Activated CD4-positive, CD25-positive, alpha-beta regulatory T cell treated with anti-CD3 and anti-CD28 coated beads, Interleukin-2, amount 50 U/mL, for 72 hours (primary cell): ENCODE results near the gene ZW10.
"Not testable (repeated sequence)": the region's sequence is repeated elsewhere in the genome, so short reads cannot be mapped to it uniquely, and the experiment has no call there.

Source experiments
- DNase-seq: peaks from one replicate; pipeline ENCODE4 v3.0.0; 2021

The ZW10 gene

GRCh38 chr11:113773416-113774173 is at the start of gene ZW10:
Gene ZW10, minus strand, starts transcription at chr11:113773692. Its CDS starts 26 bp downstream, at chr11:113773666.
- peak; percentile 91 for DNase-seq

GRCh38 chr11:113818426-113818825 is 44.9 kb upstream of the ZW10 start:
- no peak for DNase-seq

DNA sequence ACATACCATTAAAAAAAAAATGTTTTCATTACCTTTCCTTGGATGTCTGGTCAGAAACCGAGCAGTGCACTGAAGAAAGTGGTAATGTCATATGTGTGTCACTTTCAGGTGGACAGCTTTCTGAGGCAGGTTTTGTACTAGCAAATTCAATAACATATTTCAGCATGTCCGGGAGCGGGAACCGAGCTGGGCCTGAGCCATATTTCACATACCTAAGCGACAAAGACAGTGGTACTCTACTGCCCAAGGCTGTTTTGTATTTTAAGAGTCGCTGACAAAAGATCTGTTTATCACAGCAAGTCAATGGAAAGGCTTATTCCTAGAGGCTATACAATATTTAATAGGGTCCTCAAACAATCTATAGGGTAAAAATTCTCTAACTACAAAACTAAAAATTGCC is 44.1 kb upstream of the ZW10 start:
- no peak for DNase-seq

GRCh38 chr11:113817162-113817561 is 43.7 kb upstream of the ZW10 start:
- DNase-seq: no peak

DNA sequence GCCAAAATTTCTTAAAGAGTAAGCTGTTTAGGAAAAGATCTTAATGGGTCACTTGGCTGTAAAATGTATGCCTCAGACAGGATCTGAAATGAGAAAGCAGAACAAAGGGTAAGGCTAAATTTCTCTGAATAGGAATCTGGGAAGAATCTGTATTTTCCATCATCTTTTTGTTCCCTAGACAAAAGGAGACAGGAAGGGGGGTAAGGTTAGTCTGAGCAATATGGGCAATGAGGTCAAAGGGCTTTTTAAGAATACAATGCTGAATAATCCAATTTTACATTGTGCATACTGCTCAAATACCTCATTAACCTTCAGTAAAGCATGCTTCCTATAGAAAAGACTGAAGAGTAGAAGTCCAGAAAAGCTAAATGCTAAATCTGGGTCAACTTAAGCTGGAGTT is 40.7 kb upstream of the ZW10 start:
- DNase-seq: no peak

DNA sequence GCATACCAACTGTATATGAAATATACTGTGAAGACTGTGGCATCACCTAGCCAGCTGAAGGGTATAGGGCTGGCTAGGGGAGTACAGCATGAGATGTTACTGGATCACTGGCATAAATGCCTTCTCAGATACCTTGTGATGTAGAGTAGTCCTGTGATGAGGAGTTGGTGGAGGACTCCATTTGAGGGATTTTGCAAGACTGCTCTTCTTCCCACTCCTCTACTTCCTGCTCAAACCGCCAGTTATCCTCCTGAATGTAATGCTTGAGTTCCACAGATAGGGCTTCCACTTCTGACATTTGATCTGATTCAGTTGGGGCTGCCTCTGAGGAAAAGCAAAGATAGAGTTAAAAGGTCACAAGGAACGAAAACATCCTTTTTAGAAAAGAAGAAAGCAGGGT is 35.4 kb upstream of the ZW10 start:
- DNase-seq: no peak

GRCh38 chr11:113806406-113806805 is 32.9 kb upstream of the ZW10 start:
- DNase-seq: no peak

DNA sequence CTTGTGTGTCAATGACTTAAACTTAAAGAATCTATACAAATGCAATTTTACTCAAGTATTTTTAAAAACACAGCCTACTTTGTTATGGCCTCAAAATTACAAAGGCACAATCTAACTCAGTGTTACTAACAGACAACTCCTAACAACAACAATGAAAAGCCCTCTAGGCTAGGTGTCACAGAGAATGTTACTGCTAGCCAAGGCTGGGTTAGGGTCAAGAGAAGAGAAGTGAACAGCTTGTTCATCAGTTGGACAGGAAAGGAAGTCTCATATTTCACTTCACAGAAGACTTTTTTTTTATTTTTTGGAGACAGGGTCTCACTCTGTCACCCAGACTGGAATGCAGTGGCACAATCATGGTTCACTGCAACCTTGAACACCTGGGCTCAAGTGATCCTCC is 32.1 kb upstream of the ZW10 start:
- no peak for DNase-seq

GRCh38 chr11:113802621-113803020 is 29.1 kb upstream of the ZW10 start:
- no peak for DNase-seq

DNA sequence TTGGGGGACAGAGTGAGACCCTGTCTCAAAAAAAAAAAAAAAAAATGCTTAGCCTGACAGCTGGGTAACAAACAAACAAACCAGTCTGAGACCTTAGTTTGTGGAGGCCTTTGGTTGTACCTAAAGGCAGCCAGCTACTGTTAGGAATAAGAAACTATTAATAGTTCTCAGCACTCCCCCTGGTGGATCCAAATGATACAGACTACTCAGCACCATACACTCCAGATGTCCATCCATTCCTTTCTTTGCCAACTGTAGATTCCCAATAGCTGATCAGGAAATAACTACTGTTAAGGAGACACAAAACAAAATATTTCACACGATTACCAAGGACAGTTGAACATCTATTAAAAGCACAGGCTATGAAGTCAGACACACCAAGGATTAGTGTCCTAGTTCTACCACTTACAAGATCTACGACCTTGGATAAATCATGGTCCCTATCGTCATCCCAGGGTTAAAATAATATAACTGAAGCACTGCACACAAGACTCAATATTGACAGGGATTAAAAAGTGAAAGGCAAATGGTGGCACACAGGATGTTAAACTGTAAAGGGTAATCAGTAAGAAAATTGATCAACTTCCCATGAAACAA is 23.3 kb upstream of the ZW10 start:
- DNase-seq: no peak

- DNase-seq: no peak
Observed at GRCh38 chr11:113789675-113790320, 16.3 kb upstream of the ZW10 start.

- not testable (repeated sequence) for DNase-seq
Observed at GRCh38 chr11:113789016-113789415, 15.5 kb upstream of the ZW10 start.

- no peak for DNase-seq
Observed at GRCh38 chr11:113782134-113782533, 8.6 kb upstream of the ZW10 start.

- DNase-seq: no peak
Observed at GRCh38 chr11:113781682-113782081, 8.2 kb upstream of the ZW10 start.

GRCh38 chr11:113779496-113779895 is 6.0 kb upstream of the ZW10 start, which contains the start of gene CLDN25:
Gene CLDN25, plus strand, starts transcription at chr11:113779796. Its CDS starts 0 bp downstream, at chr11:113779796.
- no peak for DNase-seq

DNA sequence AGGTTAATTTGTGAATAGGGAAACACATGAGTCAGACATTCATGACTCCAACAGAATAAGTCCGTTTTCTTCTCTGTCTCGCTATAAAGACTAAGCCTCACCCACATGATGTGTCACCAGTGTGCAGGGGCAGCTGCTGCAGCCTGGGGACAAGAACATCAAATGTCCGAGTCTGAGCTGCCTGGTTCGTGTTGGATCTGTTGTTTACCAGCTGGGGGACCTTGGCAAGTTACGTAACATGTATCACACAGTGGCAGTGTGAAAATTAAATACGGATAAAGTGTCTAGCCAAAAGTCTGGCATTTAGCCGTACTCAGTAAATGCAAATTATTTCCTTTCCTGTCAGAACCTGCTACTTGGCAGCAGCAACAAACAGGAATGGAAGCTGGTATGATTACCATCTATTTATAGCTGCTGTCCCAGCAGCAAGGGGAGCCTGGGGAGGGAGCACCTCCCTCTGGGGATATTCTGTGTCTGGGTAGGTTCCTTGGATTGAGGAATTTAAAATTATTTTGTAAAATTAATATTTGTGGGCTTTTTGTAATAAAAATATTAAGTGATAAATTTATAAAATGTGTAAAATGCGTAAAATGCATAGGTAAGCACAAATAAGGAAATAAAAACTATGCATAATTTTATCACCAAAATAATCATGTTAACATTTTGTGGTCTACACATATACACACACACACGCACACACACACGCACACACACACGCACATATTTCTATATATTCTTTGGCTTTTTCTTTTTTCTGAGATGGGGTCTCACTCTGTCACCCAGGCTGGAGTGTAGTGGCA is 4.8 kb upstream of the ZW10 start:
- DNase-seq: no peak

DNA sequence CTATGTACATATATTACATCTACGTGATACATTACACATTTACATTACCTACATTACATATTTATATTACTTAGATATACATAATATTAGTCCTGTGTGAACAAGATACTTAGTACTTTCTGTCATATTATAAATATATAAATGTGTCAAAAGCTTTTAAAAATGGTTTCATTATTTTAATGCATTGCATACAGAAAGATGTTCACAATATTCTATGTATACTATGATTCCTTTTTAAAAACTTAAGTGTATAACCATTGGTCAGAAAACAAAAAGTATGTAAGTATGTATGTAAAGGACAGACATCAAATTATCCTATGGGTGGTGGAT is 647 bp upstream of the ZW10 start:
- no peak for DNase-seq

DNA sequence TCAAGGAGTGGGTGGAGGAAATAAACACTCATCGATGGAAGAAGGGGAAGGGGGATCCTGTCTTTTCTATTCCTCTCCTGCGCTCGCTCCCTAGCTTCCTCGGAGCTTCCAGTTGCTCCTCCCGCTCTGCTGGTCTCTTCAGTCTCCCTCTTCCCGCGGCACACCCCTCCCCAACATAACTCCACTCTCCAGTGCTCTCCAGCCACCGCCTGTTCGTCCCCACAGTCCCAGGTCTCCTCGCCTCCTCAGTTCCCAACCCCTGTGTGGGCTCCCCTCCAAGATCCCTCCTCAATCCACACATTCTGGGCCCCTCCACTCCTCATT is 438 bp downstream of the ZW10 start:
- no peak for DNase-seq

- DNase-seq: no peak
Observed at GRCh38 chr11:113771964-113772363, 1.5 kb downstream of the ZW10 start.

GRCh38 chr11:113764527-113765219 is 8.8 kb downstream of the ZW10 start:
- no peak for DNase-seq

- DNase-seq: not testable (repeated sequence)
Observed at GRCh38 chr11:113763040-113763439, 10.5 kb downstream of the ZW10 start.

- no peak for DNase-seq
Observed at GRCh38 chr11:113760241-113760640, 13.3 kb downstream of the ZW10 start.

DNA sequence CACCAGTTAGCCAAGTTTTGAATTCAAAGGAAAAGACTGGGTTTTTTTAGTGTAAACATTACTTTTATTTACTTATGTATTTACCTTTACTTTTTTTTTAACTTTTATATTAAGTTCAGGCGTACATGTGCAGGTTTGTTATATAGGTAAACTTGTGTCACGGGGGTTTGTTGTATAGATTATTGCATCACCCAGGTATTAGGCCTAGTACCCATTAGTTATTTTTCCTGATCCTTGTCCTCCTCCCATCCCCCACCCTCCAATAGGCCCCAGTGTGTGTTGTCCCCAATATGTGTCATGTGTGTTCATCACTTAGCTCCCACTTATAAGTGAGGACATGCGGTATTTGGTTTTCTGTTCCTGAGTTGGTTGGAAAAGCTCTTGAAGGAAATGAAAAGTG is 20.6 kb downstream of the ZW10 start:
- no peak for DNase-seq
